Measurements from ENCODE around the gene THBS2.

THBS2 gene

DNA sequence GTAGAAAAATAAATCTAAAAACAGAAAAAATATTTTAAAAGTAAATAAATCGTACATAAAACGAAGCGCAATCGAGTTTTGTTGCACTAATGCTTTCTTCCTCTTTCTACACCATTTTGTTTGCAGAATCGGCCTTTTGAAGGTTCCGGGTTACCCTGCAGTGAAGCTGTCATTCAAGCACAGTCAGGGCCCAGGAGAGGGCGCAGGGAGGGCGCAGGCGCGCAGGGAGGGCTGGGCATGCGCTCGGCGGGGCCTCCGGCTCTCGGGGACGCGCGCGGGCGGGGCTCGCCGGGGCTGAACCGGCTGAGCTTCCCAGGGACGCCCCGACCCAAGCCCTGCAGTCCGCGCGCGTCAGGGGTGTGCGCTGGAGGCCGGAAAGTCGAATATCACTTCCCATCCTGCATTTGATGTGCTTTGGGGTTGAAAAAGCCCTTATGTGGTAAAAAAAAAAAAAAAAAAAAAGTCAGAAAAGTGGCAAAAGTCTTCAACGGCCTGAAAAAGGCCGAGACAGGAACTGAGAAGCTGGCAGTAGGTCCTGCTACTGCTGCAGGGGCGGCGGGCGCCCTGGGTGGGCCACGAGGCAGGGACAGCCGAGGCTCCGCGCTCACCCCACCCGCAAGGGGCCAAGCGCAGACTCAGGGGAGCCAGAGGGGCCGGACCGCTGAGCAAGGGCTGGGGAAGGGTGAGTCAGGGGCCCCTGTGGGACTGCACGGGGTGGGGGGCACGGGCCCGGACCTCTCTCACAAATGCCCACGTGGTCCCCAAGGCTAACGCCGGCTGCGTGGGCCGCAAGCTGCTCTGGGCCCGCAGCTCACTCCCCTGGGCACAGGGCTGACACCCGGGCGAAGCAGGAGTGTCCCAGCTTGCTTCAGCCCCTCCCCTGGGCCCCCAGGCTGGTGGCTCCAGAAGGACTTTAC lies 40.5 kb downstream of the THBS2 start:
- DNase-seq (ENCODE audit: low read depth): peak; percentile 83
- peak overlapping the region; percentile 16 for H3K4me3 ChIP-seq (ENCODE audit: low read length)
- TF ChIP-seq, protein P1, sequence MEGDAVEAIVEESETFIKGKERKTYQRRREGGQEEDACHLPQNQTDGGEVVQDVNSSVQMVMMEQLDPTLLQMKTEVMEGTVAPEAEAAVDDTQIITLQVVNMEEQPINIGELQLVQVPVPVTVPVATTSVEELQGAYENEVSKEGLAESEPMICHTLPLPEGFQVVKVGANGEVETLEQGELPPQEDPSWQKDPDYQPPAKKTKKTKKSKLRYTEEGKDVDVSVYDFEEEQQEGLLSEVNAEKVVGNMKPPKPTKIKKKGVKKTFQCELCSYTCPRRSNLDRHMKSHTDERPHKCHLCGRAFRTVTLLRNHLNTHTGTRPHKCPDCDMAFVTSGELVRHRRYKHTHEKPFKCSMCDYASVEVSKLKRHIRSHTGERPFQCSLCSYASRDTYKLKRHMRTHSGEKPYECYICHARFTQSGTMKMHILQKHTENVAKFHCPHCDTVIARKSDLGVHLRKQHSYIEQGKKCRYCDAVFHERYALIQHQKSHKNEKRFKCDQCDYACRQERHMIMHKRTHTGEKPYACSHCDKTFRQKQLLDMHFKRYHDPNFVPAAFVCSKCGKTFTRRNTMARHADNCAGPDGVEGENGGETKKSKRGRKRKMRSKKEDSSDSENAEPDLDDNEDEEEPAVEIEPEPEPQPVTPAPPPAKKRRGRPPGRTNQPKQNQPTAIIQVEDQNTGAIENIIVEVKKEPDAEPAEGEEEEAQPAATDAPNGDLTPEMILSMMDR (conservative IDR thresholded peaks at IDR 0.05; ENCODE audit: low read length): peak; percentile 50

DNA sequence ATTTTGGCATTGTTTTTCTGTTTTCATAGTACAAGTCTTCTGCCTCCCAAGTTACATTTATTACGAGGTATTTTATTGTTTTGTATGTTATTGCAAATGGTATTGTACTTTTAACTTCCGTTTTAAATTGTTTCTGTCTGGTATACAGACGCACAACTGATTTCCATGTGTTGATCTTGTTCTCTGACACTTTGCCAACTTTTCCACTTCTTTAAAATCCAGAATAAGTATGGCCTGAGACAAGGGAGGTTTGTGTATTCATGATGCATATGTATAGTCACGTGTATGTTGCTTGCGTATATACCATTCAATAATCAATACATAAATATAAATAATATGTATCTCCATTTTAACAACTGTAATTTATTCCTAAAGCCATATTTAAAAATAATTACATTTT lies 41.2 kb downstream of the THBS2 start:
- H3K4me3 ChIP-seq (ENCODE audit: low read length): no peak overlapping the region
- no peak for DNase-seq (ENCODE audit: low read depth)

DNA sequence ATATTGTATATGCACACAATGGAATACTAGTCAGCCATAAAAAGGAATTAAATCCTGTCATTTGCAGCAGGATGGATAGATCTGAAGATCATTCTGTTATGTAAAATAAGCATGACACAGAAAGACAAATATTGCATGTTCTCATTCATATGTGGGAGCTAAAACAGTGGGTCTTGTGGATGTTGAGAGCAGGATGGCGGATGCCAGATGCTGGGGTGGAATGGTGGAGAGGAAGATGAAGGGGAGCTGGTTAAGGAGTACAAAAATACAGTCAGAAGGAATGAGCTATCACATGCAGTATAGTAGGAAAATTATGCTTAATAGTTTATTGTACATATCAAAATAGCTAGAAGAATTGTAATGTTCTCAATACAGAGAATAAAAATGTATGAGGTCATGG lies 41.8 kb downstream of the THBS2 start:
- TF ChIP-seq, protein P1 (conservative IDR thresholded peaks at IDR 0.05; ENCODE audit: low read length): no peak
- DNase-seq (ENCODE audit: low read depth): no peak
- no peak overlapping the region for H3K4me3 ChIP-seq (ENCODE audit: low read length)

More for the DNA sequence above, 41.2 kb downstream of the THBS2 start:
- TF ChIP-seq, protein P1 (conservative IDR thresholded peaks at IDR 0.05; ENCODE audit: low read length): no peak

DNA sequence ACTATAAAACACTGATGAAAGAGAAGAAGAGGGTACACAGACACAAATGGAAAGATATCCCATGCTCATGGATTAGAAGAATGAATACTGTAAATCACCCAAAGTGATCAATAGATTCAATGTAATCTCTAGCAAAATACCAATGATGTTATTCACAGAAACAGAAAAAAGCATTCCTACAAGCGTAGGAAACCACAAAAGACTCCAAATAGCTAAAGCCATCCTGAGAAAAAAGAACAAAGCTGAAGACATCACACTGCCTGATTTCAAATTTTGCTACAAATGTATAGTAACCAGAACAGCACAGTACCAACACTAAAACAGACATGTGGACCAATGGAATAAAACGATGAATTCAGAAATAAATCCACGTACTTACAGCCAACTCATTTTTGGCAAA lies 43.0 kb downstream of the THBS2 start:
- TF ChIP-seq, protein P1 (conservative IDR thresholded peaks at IDR 0.05; ENCODE audit: low read length): no peak
- no peak for DNase-seq (ENCODE audit: low read depth)

DNA sequence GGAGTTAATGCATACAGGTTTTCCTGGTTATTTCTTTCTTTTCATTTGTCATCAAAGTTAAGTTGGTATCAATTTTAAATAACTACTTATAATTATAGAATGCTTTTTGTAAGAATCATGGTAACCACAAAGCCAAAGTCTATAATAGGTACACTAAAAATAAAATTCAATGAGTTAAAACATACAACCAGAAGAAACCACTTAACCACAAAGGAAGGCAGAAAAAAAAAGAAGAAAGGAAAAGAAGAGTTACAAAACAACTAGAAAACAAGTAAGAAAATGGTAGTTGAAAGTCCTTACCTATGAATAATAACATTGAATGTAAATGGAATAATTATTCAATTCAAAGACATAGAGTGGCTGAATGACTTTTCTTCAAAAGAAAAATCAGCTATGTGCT lies 45.6 kb downstream of the THBS2 start:
- DNase-seq (ENCODE audit: low read depth): no peak
- H3K4me3 ChIP-seq (ENCODE audit: low read length): no peak overlapping the region
- TF ChIP-seq, protein P1 (conservative IDR thresholded peaks at IDR 0.05; ENCODE audit: low read length): no peak

More for the DNA sequence above, 43.0 kb downstream of the THBS2 start:
- no peak overlapping the region for H3K4me3 ChIP-seq (ENCODE audit: low read length)

DNA sequence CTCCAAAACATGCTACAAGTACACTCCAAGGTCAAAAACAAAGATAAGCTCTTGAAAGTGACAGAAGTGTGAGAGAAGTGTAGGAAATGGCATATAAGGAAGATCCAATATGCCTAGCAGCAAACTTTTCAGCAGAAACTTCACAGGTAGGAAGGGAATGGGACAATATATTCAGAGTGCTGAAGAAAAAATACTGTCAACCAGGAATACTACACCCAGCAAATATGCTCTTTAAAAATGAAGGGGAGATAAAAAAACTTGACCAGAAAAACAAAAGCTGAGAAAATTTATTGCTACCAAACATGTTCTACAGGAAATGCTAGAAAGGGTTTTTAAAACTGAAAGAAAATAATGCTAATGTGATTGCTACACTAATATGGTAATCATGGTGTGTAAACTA lies 46.2 kb downstream of the THBS2 start:
- H3K4me3 ChIP-seq (ENCODE audit: low read length): no peak overlapping the region
- DNase-seq (ENCODE audit: low read depth): no peak
- TF ChIP-seq, protein P1 (conservative IDR thresholded peaks at IDR 0.05; ENCODE audit: low read length): no peak
